Panc1 (cell line): ENCODE results near the gene NPSR1. TPM values are rescaled to one million over a fixed set of nuclear protein-coding genes. Genes with fewer than 3 reads are reported as not detected.

Experiments used
- ATAC-seq: fragments of 200-7000 bp; cut with Tn5 transposase; 2 replicates; pipeline ENCODE4 v1.9.1; 2020; ENCODE audit warnings: mild to moderate bottlenecking, moderate library complexity
- BruUV-seq: library from RNA; stranded (reverse); fragments of 400-500 nt; replicated peaks from 2 replicates; lab custom pipeline; 2021; lab: Mats Ljungman, UMichigan
- CTCF ChIA-PET: fragments of 300-600 bp; sonication (Branson Sonifier 250); formaldehyde crosslinking; loops from one replicate; lab custom pipeline; 2022; ENCODE audit warnings: antibody characterized with exemption; lab: Charles Lee
- POLR2A ChIA-PET: fragments of 300-600 bp; sonication (Branson Sonifier 250); formaldehyde crosslinking; loops from one replicate; lab custom pipeline; 2022; ENCODE audit warnings: antibody characterized with exemption; lab: Charles Lee
- DNase-seq: peaks from one replicate; pipeline ENCODE4 v3.0.0-alpha.2; 2010; ENCODE audit warnings: low read depth, low spot score
- H3K27ac ChIP-seq: 2 replicates; pipeline ENCODE4 v1.5.1; 2011; ENCODE audit warnings: mild to moderate bottlenecking, low read length, inconsistent platforms
- H3K27me3 ChIP-seq: fragments of 200-500 bp; sonication (Bioruptor generic); 2 replicates; pipeline ENCODE4 v1.6.0; 2014; ENCODE audit warnings: low read length, inconsistent platforms; ENCODE audit not compliant: control insufficient read depth, insufficient read depth
- H3K36me3 ChIP-seq: fragments of 200-500 bp; sonication (Bioruptor generic); 2 replicates; pipeline ENCODE4 v1.5.1; 2014; ENCODE audit warnings: inconsistent platforms, mild to moderate bottlenecking, low read length, moderate library complexity; ENCODE audit not compliant: control insufficient read depth, insufficient read depth
- H3K4me1 ChIP-seq: 2 replicates; pipeline ENCODE4 v1.5.1; 2011; ENCODE audit warnings: inconsistent platforms, mild to moderate bottlenecking, low read length, moderate library complexity; ENCODE audit not compliant: control insufficient read depth, insufficient read depth
- H3K4me3 ChIP-seq, 2 experiments: 2 replicates each; pipeline ENCODE4 v1.5.1; 2011 to 2012; ENCODE audit warnings: low read depth in 2 of 2, low read length in 2 of 2, mild to moderate bottlenecking in 2 of 2, inconsistent platforms in 1 of 2, moderate library complexity in 1 of 2
- H3K9me3 ChIP-seq: fragments of 200-500 bp; sonication (Bioruptor generic); 2 replicates; pipeline ENCODE4 v1.5.1; 2014; ENCODE audit warnings: low read depth, mild to moderate bottlenecking, inconsistent platforms, low read length, moderate library complexity; ENCODE audit not compliant: control insufficient read depth, insufficient read depth
- CTCF ChIP-seq: fragments of 450-650 bp; IDR thresholded peaks from 2 replicates; pipeline ENCODE4 v1.5.1; 2017; ENCODE audit warnings: mild to moderate bottlenecking
- POLR2AphosphoS5 ChIP-seq: IDR thresholded peaks from 2 replicates; pipeline ENCODE4 v1.6.1; 2012; ENCODE audit warnings: mild to moderate bottlenecking, low read depth, low read length, moderate library complexity
- REST ChIP-seq, 2 experiments: IDR thresholded peaks; 2 replicates each; pipeline ENCODE4 v1.6.1; 2011 to 2012; ENCODE audit warnings: low read depth in 2 of 2, control low read depth in 1 of 2, low read length in 1 of 2, mild to moderate bottlenecking in 1 of 2, moderate library complexity in 1 of 2; ENCODE audit not compliant: insufficient read depth in 1 of 2
- SIN3A ChIP-seq: IDR thresholded peaks from 2 replicates; pipeline ENCODE4 v1.6.1; 2012; ENCODE audit warnings: low read depth, mild to moderate bottlenecking, low read length, moderate library complexity, borderline replicate concordance; ENCODE audit not compliant: insufficient read depth
- TCF7L2 ChIP-seq: IDR thresholded peaks from 2 replicates; pipeline ENCODE4 v1.6.1; 2011; ENCODE audit warnings: mild to moderate bottlenecking, low read depth, low read length, inconsistent platforms
- in situ Hi-C: cut with HindIII; loops from 2 replicates; pipeline ENCODE4 v1.10.0; 2016; ENCODE audit warnings: low sequenced_read_pairs, low pct_unique_long_range_greater_than_20kb
- intact Hi-C: fragments of 100-400 bp; cut with micrococcal nuclease; formaldehyde crosslinking; loops from one replicate; pipeline ENCODE4 v1.10.0; 2022; ENCODE audit not compliant: unreplicated experiment
- total RNA-seq: library from RNA; stranded (reverse); gene quantifications from one replicate; pipeline ENCODE4 v1.2.1, GENCODE V29; 2021; ENCODE audit not compliant: unreplicated experiment

Gene NPSR1
- total RNA-seq, 1 experiment from 2014 or later = not detected

DNA sequence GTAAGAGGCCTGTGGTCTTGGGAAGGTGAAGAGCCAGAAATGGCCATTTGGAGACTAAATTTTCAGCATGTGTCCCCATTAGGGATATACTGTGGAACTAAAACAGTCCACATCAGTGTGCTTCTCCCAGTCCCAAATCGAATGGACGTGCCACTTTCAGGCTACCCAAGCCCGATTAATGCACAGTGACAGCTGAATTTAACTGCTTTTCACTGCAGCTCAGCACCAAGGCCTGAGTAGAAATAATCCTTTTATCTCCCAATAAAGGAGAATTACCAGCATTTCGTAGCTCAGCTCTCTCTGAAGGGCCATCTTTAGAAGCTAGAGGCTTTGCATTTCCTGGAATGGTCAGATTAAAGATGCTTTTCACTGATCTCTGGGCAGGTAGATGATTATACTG, 183.3 kb downstream of the NPSR1 start:
- H3K27me3 ChIP-seq = no peaks in the 10 kb centered on the region
- H3K9me3 ChIP-seq = no peaks in the 10 kb centered on the region
- no peak overlapping the region for H3K27ac ChIP-seq
- intact Hi-C loops = no loop called here
- BruUV-seq = no TSS peak
- DNase-seq (no peak), ATAC-seq (no peak)
- POLR2A ChIA-PET = no interaction called here
- H3K4me1 ChIP-seq = no peaks in the 10 kb centered on the region
- CTCF ChIA-PET = no interaction called here
- no peak overlapping the region for H3K4me3 ChIP-seq
- in situ Hi-C loops = no loop called here
- TF ChIP-seq CTCF (no peak), POLR2AphosphoS5 (no peak)
- H3K36me3 ChIP-seq = no peaks in the 10 kb centered on the region

GRCh38 chr7:34842782-34843181, 184.8 kb downstream of the NPSR1 start:
- intact Hi-C loops (no loop called here), in situ Hi-C loops (no loop called here)
- ChIA-PET CTCF (no interaction called here), POLR2A (no interaction called here)
- DNase-seq (no peak), ATAC-seq (no peak)
- no TSS peak for BruUV-seq
- H3K36me3 ChIP-seq = no peaks in the 10 kb centered on the region
- H3K27ac ChIP-seq = no peak overlapping the region
- H3K9me3 ChIP-seq = no peaks in the 10 kb centered on the region
- no peaks in the 10 kb centered on the region for H3K4me1 ChIP-seq
- no peak overlapping the region for H3K4me3 ChIP-seq
- TF ChIP-seq POLR2AphosphoS5 (no peak), REST (IDR thresholded peaks at IDR 0.05; ENCODE audit: insufficient read depth in 1 of 2, low read depth in 2 of 2, low read length in 1 of 2) (no peak), CTCF (no peak), SIN3A (no peak), TCF7L2 (no peak)
- no peaks in the 10 kb centered on the region for H3K27me3 ChIP-seq

DNA sequence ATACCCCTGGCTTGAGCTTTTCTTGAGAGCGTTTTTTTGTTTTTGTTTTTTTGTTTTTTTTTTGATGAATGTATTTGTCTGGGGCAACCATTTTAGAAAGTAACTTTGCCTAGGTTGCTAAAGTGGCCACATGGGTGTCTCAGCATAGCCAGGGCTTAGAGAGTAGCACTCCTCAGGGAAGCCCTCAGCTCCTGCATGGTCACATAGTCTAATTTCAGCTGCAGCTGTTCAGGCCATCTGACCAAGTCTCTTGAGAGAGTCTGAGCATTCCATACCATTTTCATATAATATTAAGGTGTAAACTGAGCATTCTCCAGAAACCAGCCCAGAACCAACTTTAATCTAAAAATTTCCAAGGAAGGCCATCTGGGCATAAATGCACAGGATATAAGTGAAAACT, 186.4 kb downstream of the NPSR1 start:
- ChIA-PET CTCF (no interaction called here), POLR2A (no interaction called here)
- Histone ChIP-seq H3K9me3 (no peaks in the 10 kb centered on the region), H3K36me3 (no peaks in the 10 kb centered on the region), H3K27ac (no peak overlapping the region), H3K4me1 (no peaks in the 10 kb centered on the region), H3K4me3 (no peak overlapping the region), H3K27me3 (no peaks in the 10 kb centered on the region)
- in situ Hi-C loops (no loop called here), intact Hi-C loops (no loop called here)
- ATAC-seq (no peak), DNase-seq (no peak)
- no TSS peak for BruUV-seq
- no peak for TF ChIP-seq REST (IDR thresholded peaks at IDR 0.05; ENCODE audit: insufficient read depth in 1 of 2, low read depth in 2 of 2, low read length in 1 of 2)
- TF ChIP-seq TCF7L2 = no peak
- TF ChIP-seq SIN3A = no peak
